A204.1 (cell line): ENCODE measurements around the gene SLC39A12.

Experiments
- FAIRE-seq: peaks from 2 replicates; lab custom pipeline; 2012; peaks lifted over from hg19 to GRCh38; lab: Jason Lieb, UNC

SLC39A12 gene

GRCh38 chr10:18059826-18060559 lies 108.3 kb downstream of the SLC39A12 start:
- FAIRE-seq, result no peak

DNA sequence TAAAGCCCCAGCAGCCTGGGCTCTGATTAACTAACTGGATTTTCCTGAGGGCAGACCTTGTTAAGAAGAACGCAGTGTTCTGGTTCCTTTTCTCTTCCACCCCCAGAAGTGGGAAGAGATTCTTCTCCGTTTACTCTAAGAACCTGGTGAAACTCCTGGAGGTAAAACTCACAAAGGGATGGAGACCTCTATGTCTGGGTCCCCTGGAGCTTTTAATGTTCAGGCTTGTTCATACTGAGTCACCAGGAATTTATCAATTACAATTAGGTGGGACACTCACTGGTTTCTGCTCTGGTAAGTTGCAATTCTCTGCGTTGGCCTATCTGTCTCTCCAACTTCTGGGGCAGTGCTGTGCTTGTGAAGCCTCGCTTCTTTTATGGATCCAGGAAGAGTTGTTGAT lies 115.2 kb downstream of the SLC39A12 start:
- no peak for FAIRE-seq

DNA sequence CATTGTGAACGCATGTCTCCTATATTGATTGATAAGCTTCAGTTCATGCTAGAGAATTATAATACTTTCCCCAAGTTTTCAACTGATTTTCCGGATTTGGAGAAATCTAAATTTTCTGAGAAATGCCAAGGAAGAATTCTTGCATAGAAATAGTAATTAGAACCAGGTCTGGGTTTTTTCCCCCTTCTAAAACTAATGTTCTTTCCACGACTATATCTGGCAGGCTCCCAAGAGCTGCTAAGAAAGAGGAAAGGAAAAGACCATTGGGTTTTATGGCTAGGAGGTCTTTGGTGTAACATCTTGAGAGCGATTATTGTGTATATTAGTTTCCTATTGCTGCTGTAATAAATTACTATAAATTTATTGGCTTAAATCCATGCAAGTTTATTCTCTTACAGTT lies 116.7 kb downstream of the SLC39A12 start:
- no peak for FAIRE-seq

DNA sequence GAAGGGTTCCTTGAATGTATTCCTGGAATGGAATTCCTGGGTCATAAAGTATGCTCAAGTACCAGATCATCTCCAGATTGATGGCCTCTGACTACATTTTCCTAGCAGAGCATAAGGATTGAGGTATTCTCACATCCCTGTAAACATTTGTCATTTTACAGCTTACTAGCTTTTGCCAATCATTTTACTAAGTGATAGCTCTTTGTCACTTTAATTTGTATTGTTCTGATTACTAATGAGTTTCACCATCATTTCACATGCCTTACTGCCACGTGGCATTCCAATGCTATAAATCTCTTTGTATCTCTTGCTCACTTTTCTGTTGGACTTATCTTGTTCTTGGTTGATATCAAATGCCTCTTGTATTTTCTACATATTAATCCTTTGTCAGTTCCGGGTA lies 119.9 kb downstream of the SLC39A12 start:
- no peak for FAIRE-seq

GRCh38 chr10:18073314-18073713 lies 121.6 kb downstream of the SLC39A12 start:
- no peak for FAIRE-seq

DNA sequence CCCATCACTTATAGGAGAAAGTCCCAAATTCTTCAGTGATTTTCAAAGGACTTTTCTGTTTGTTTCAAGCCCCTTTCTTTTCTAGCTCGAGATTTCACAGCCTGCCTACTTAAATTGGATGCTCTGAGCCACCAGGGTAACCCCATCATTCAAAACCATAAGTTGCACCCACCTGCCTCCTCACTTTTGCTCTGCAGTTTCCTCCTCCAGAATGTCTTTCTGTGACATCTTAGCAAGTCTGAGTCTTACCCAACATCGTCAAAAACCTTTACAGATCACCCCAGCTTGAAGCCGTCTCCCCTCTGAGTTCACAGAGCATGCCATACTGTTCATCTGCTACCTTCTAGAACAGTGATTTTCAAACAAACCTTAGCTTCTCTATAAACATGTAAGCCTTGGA lies 124.2 kb downstream of the SLC39A12 start:
- FAIRE-seq, result no peak

GRCh38 chr10:18079665-18080295 lies 128.1 kb downstream of the SLC39A12 start:
- no peak for FAIRE-seq

DNA sequence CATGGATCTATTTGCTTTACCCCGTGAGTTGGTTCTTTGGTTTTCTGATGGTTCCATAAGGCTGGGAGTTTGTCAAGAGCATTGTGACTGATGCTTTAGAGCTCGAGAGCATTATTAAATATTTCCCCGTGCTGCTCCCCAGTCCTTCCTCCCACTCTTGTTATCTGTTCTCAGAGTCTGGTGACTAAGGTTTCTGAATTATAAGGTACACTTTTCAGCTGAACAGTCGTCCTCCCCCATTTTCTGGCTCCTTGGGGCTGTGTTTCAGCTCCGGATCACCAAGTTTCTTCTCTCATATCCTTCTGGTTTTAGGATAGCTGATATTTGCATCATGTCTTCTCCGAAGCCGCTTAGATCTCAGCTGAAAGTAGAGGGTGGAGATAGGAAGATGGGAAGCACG lies 130.7 kb downstream of the SLC39A12 start:
- no peak for FAIRE-seq

- no peak for FAIRE-seq
These were observed 134.1 kb downstream of the SLC39A12 start for GRCh38 chr10:18085855-18086254.

DNA sequence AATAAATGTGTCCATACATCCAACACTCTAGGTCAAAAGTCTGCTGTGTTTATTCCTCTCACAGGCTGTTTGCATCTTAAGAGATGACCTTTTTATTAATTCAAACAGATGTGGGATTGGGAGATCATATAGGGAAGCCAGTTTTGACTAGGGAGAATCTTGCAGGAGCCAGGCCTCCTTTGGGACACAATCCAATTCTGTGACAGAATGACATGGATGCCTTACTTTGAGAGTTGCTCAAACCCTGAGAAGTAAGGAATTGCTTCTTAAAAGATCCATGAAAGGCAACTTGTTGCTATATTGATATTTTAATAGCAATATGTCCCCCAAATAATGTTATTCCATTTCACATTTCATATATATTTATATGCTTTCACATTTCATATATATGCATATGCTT lies 135.0 kb downstream of the SLC39A12 start:
- FAIRE-seq, result no peak

DNA sequence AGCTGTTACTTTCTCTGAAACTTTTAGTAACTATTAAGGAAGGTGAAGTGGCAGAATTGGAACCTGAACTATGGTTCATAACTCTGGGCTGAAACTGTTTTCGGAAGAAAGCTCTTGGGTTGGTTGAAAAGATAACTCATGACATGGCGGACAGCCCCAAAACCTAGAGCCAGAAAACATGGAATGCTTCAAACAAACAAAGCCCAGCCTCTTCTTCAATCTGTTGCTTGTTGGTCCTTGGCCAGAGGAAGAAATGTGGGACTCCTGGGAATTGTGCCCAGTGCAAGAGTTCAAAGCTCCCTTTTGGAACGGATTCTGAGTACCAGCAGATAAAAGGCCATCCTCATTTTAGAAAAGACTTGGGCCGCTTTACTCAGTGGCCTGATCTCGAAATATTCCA lies 135.6 kb downstream of the SLC39A12 start:
- FAIRE-seq, result no peak
